ENCODE measurements around the gene CAMTA1. TPM values are rescaled to one million over a fixed set of nuclear protein-coding genes. Genes with fewer than 3 reads are reported as not detected.

Gene CAMTA1
- total RNA-seq, 1 donor from 2014 or later: 81.6 TPM

DNA sequence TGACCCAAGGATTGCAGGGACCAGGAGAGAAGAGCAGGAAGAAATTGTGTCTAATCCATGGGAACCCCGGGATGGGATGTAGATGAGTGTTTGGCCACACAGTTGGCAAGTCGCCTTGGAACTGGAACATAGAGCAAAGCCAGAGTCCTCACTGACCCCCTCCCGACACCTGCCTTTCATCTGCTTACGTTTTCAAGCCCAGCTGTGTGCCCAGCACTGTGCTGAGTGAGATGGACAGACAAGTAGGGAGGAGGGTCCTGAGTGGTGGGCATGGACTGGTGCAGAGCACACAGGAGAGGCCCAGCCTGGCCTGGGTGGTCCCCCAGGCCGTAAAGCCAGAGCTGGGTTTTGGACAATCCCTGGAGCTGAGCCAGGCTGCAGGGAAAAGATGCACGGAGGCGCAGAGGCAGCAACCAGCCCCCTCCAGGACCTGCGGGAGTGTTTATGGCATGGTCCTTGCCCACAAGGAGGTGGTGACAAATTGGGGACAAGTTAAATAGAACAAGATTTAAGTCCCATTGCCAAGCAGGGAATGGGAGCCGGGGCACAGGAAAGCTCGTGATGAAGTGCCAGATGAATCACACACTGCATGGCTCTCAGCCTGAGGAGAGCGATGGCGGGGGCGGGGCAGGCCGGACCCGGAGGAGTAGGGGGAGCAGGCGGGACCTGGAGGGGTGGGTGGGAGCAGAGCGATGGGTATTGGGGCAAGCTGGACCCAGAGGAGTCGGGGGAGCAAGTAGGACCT is 828.0 kb downstream of the CAMTA1 start:
- peaks cover 9% of the 10 kb centered on the region for H3K4me1 Mint-ChIP-seq (ENCODE audit: unreplicated experiment)

DNA sequence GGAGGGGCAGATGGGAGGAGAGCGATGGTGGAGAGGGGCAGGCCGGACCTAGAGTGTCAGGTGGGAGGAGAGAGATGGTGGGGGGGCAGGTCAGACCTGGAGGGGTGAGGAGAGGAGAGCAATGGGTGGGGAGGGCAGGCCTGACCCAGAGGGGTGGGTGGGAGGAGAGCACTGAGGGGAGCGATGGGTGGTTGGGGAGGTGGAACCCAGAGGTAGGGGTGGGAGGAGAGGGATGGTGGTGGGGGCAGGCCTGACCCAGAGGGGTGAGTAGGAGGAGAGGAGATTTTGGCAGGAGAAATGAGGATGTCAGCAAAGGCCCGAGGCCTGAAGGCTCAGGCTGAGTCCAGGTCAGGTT is 828.6 kb downstream of the CAMTA1 start:
- Mint-ChIP-seq H3K36me3 (ENCODE audit: unreplicated experiment) (no peaks in the 10 kb centered on the region), H3K4me1 (ENCODE audit: unreplicated experiment) (peaks cover 5% of the 10 kb centered on the region)

More for the DNA sequence above, 828.0 kb downstream of the CAMTA1 start:
- H3K27ac Mint-ChIP-seq (ENCODE audit: unreplicated experiment): no peak overlapping the region
- peaks cover 8% of the 10 kb centered on the region for H3K27me3 Mint-ChIP-seq (ENCODE audit: unreplicated experiment)
- no peaks in the 10 kb centered on the region for H3K9me3 Mint-ChIP-seq (ENCODE audit: unreplicated experiment)
- TF ChIP-seq, protein P1, sequence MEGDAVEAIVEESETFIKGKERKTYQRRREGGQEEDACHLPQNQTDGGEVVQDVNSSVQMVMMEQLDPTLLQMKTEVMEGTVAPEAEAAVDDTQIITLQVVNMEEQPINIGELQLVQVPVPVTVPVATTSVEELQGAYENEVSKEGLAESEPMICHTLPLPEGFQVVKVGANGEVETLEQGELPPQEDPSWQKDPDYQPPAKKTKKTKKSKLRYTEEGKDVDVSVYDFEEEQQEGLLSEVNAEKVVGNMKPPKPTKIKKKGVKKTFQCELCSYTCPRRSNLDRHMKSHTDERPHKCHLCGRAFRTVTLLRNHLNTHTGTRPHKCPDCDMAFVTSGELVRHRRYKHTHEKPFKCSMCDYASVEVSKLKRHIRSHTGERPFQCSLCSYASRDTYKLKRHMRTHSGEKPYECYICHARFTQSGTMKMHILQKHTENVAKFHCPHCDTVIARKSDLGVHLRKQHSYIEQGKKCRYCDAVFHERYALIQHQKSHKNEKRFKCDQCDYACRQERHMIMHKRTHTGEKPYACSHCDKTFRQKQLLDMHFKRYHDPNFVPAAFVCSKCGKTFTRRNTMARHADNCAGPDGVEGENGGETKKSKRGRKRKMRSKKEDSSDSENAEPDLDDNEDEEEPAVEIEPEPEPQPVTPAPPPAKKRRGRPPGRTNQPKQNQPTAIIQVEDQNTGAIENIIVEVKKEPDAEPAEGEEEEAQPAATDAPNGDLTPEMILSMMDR (IDR thresholded peaks at IDR 0.05): no peak
- DNase-seq (ENCODE audit: extremely low spot score, unreplicated experiment): no peak
- no peak overlapping the region for H3K4me3 Mint-ChIP-seq (ENCODE audit: unreplicated experiment)
- H3K36me3 Mint-ChIP-seq (ENCODE audit: unreplicated experiment): no peaks in the 10 kb centered on the region

DNA sequence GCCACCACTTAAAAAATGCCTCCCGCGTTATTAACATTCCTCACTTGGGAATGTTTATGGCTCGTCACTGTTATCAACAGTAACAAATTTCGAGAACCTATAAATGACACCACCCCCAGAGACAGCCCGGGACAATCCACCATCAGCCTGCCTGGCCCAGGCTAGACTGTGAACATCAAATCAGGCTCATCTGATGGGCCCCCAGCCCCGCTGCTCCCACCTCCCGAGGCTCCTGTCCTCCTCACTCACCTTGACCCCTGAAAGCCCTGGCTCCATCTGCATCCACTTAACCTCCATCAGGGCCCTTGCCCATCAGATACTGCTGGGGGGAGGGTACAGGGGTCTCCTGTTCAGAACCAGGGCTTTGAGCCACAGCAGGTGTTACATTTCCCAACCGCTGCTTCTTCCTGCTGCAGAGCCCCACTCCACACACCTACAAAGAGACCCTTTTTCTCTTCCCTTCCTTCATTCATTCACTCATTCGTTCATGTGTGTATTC is 829.4 kb downstream of the CAMTA1 start:
- Mint-ChIP-seq H3K27me3 (ENCODE audit: unreplicated experiment) (peaks cover 10% of the 10 kb centered on the region), H3K4me1 (ENCODE audit: unreplicated experiment) (peaks cover 2% of the 10 kb centered on the region), H3K9me3 (ENCODE audit: unreplicated experiment) (no peaks in the 10 kb centered on the region), H3K36me3 (ENCODE audit: unreplicated experiment) (no peaks in the 10 kb centered on the region), H3K27ac (ENCODE audit: unreplicated experiment) (no peak overlapping the region), H3K4me3 (ENCODE audit: unreplicated experiment) (no peak overlapping the region)
- TF ChIP-seq, protein P1 (IDR thresholded peaks at IDR 0.05): no peak
- DNase-seq (ENCODE audit: extremely low spot score, unreplicated experiment): no peak

More for the DNA sequence above, 828.6 kb downstream of the CAMTA1 start:
- Mint-ChIP-seq H3K27me3 (ENCODE audit: unreplicated experiment) (peaks cover 10% of the 10 kb centered on the region), H3K9me3 (ENCODE audit: unreplicated experiment) (no peaks in the 10 kb centered on the region), H3K4me3 (ENCODE audit: unreplicated experiment) (no peak overlapping the region), H3K27ac (ENCODE audit: unreplicated experiment) (no peak overlapping the region)
- TF ChIP-seq, protein P1 (IDR thresholded peaks at IDR 0.05): no peak
- DNase-seq (ENCODE audit: extremely low spot score, unreplicated experiment): no peak

DNA sequence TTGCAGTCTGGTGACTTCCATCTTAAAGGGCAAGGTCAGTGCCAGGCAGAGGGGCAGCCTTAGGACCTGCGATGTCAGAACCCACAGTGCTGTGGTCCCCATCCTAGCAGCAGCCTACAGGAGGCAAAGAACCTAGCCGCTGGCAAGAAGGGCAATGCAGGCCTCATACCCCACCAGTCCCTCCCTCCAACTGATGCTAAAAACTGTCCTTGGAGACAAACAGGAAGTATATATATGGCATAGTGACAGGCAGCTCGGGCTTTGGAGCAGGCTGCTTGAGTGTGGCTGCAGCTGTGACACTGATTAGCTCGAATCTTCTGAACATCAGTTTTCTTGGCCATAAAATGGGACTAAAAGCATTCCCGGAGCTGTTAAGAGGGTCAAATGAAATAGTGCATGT is 829.9 kb downstream of the CAMTA1 start:
- no peak overlapping the region for H3K4me3 Mint-ChIP-seq (ENCODE audit: unreplicated experiment)
- no peak overlapping the region for H3K27ac Mint-ChIP-seq (ENCODE audit: unreplicated experiment)
- DNase-seq (ENCODE audit: extremely low spot score, unreplicated experiment): no peak
- H3K9me3 Mint-ChIP-seq (ENCODE audit: unreplicated experiment): no peaks in the 10 kb centered on the region
- H3K4me1 Mint-ChIP-seq (ENCODE audit: unreplicated experiment): no peaks in the 10 kb centered on the region
- TF ChIP-seq, protein P1 (IDR thresholded peaks at IDR 0.05): no peak
- no peaks in the 10 kb centered on the region for H3K36me3 Mint-ChIP-seq (ENCODE audit: unreplicated experiment)
- H3K27me3 Mint-ChIP-seq (ENCODE audit: unreplicated experiment): peaks cover 10% of the 10 kb centered on the region

DNA sequence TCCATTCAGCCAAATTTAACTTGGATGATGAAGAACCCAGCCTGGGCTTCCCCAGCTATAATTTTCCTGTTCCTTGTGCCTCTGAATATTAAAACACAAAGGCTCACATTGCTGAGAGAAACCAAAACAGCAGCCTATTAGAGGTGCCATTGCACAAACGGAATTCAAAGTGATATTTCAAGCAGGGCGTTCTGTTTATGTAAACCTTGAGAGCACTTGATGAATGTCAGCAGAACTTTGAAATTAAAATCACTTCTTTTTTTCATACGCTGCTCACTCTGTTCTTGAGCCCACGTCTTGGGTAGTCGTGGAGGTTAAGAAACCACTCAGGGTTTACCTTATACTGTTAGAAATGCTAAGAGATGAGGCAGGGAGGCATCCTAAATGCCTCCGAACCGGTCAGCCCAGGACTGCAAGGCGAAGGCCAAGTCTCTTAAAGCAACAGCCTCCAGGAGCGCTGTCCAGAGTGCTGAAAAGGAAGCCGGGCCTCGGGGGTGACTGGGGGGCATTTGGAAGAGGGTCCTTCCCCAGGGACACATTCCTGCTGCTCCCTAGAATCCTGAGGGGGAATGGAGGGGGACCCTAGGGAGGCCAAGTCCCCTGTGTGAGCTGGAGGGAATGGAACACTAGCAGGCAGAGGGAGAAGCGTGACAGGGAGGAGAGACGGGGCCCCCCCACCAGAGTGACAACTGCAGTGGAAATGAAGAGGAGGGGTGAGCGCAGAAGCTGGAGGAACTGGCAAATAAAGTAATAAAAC is 831.0 kb downstream of the CAMTA1 start:
- Mint-ChIP-seq H3K4me3 (ENCODE audit: unreplicated experiment) (no peak overlapping the region), H3K27me3 (ENCODE audit: unreplicated experiment) (peaks cover 18% of the 10 kb centered on the region), H3K9me3 (ENCODE audit: unreplicated experiment) (no peaks in the 10 kb centered on the region), H3K4me1 (ENCODE audit: unreplicated experiment) (no peaks in the 10 kb centered on the region), H3K36me3 (ENCODE audit: unreplicated experiment) (no peaks in the 10 kb centered on the region), H3K27ac (ENCODE audit: unreplicated experiment) (no peak overlapping the region)
- TF ChIP-seq, protein P1 (IDR thresholded peaks at IDR 0.05): no peak
- DNase-seq (ENCODE audit: extremely low spot score, unreplicated experiment): no peak
